Prostate gland (tissue), 2 donors: Measurements from ENCODE around the gene HAND2.

Experiments used
- POLR2A ChIP-seq: fragments of 450-650 bp; IDR thresholded peaks from one replicate; pipeline ENCODE4 v1.6.1; 2016; ENCODE audit warnings: antibody characterized with exemption, mild to moderate bottlenecking
- TF ChIP-seq, protein P1 (sequence below), 4 experiments: fragments of 200-600 bp in 2 of 4; fragments of 450-650 bp in 2 of 4; sonication (generic) in 2 of 4; IDR thresholded peaks; 1 replicate in 3 of 4; 2 replicates in 1 of 4; pipeline ENCODE4 v1.5.1; 2016 to 2019; ENCODE audit warnings: antibody characterized with exemption in 4 of 4, mild to moderate bottlenecking in 2 of 4, moderate library complexity in 2 of 4

- TF ChIP-seq, protein P1, sequence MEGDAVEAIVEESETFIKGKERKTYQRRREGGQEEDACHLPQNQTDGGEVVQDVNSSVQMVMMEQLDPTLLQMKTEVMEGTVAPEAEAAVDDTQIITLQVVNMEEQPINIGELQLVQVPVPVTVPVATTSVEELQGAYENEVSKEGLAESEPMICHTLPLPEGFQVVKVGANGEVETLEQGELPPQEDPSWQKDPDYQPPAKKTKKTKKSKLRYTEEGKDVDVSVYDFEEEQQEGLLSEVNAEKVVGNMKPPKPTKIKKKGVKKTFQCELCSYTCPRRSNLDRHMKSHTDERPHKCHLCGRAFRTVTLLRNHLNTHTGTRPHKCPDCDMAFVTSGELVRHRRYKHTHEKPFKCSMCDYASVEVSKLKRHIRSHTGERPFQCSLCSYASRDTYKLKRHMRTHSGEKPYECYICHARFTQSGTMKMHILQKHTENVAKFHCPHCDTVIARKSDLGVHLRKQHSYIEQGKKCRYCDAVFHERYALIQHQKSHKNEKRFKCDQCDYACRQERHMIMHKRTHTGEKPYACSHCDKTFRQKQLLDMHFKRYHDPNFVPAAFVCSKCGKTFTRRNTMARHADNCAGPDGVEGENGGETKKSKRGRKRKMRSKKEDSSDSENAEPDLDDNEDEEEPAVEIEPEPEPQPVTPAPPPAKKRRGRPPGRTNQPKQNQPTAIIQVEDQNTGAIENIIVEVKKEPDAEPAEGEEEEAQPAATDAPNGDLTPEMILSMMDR (IDR thresholded peaks at IDR 0.05): no peak
- TF ChIP-seq POLR2A: no peak
These were observed 4.4 kb upstream of the HAND2 start for GRCh38 chr4:173534434-173534833.
